ENCODE results near the gene FBLN1. TPM values are rescaled to one million over a fixed set of nuclear protein-coding genes. Genes with fewer than 3 reads are reported as not detected.

FBLN1 gene
- total and polyA plus RNA-seq, 2 of the 13 experiments (the other 11 are each of a cell fraction or from before 2014, with no cell fraction given) = 37.3 to 103 TPM

GRCh38 chr22:45483918-45484499 lies 18.7 kb upstream of the FBLN1 start (continued):
- 0 out of 2 replicates have a peak, but pooled peaks have one; percentile 50 for TF ChIP-seq ZNF710 (CRISPR knock-in tag; IDR thresholded peaks at IDR 0.05; ENCODE audit: borderline replicate concordance)
- peak; percentile 47 for TF ChIP-seq FOXA3 (CRISPR knock-in tag; IDR thresholded peaks at IDR 0.05)
- no peak for TF ChIP-seq TAF15 (IDR thresholded peaks at IDR 0.05; ENCODE audit: low read depth, low read length, poor library complexity, severe bottlenecking)
- TF ChIP-seq ZNF75D (CRISPR knock-in tag; IDR thresholded peaks at IDR 0.05; ENCODE audit: borderline replicate concordance) = no peak
- TF ChIP-seq ZNF782 (CRISPR knock-in tag; IDR thresholded peaks at IDR 0.05; ENCODE audit: borderline replicate concordance) = no peak
- TF ChIP-seq SATB2 (CRISPR knock-in tag; IDR thresholded peaks at IDR 0.05) = no peak
- no peak for TF ChIP-seq ZNF101 (CRISPR knock-in tag; IDR thresholded peaks at IDR 0.05; ENCODE audit: borderline replicate concordance, low read depth)
- no peak for TF ChIP-seq MYNN (CRISPR knock-in tag; IDR thresholded peaks at IDR 0.05; ENCODE audit: low read depth)
- peak; percentile 96 for TF ChIP-seq NR2F2 (IDR thresholded peaks at IDR 0.05; ENCODE audit: borderline replicate concordance, low read depth)
- TF ChIP-seq ATF1 (CRISPR knock-in tag; IDR thresholded peaks at IDR 0.05) = no peak
- TF ChIP-seq ZMAT5 (CRISPR knock-in tag; IDR thresholded peaks at IDR 0.05; ENCODE audit: borderline replicate concordance, low read depth) = no peak
- TF ChIP-seq ZHX1 (CRISPR knock-in tag; IDR thresholded peaks at IDR 0.05; ENCODE audit: low read depth) = no peak
- TF ChIP-seq SIX1 (CRISPR knock-in tag; IDR thresholded peaks at IDR 0.05; ENCODE audit: borderline replicate concordance) = 0 out of 2 replicates have a peak, but pooled peaks have one; percentile 33
- TF ChIP-seq SRF (IDR thresholded peaks at IDR 0.05; ENCODE audit: low read depth, low read length) = no peak
- TF ChIP-seq SP2 (CRISPR knock-in tag; IDR thresholded peaks at IDR 0.05) = no peak; the same call in 1 of the 2 replicates
- no peak for TF ChIP-seq ZSCAN31 (CRISPR knock-in tag; IDR thresholded peaks at IDR 0.05; ENCODE audit: low read depth)
- TF ChIP-seq PAXIP1 (CRISPR knock-in tag; conservative IDR thresholded peaks at IDR 0.05) = peak; percentile 83
- peak; percentile 80 for TF ChIP-seq CEBPB (IDR thresholded peaks at IDR 0.05; ENCODE audit: borderline replicate concordance, low read depth, low read length)
- TF ChIP-seq BCL6 (CRISPR knock-in tag; IDR thresholded peaks at IDR 0.05) = peak; percentile 49
- no peak for TF ChIP-seq ZNF569 (CRISPR knock-in tag; IDR thresholded peaks at IDR 0.05; ENCODE audit: borderline replicate concordance)

Measured in HepG2 (cell line).